GM23248 (cell line): ENCODE results near the gene ELFN1. TPM values are rescaled to one million over a fixed set of nuclear protein-coding genes. Genes with fewer than 3 reads are reported as not detected.

Source experiments
- DNase-seq: peaks from one replicate; pipeline ENCODE4 v3.0.0-alpha.2; 2015
- H2AFZ ChIP-seq: fragments of 200-600 bp; sonication (generic); 2 replicates; pipeline ENCODE4 v1.6.1; 2016; ENCODE audit warnings: antibody characterized with exemption
- H3F3A ChIP-seq: fragments of 200-600 bp; sonication (generic); 2 replicates; pipeline ENCODE4 v1.6.1; 2016; ENCODE audit warnings: mild to moderate bottlenecking, antibody characterized with exemption, mixed run types; ENCODE audit not compliant: insufficient read depth
- H3K27ac ChIP-seq: fragments of 200-600 bp; sonication (generic); 2 replicates; pipeline ENCODE4 v1.5.1; 2016; ENCODE audit warnings: mild to moderate bottlenecking
- H3K27me3 ChIP-seq: fragments of 200-600 bp; sonication (generic); replicated peaks from 2 replicates; pipeline ENCODE4 v1.6.1; 2016; ENCODE audit warnings: mild to moderate bottlenecking; ENCODE audit not compliant: insufficient read depth
- H3K36me3 ChIP-seq: fragments of 200-600 bp; sonication (generic); 2 replicates; pipeline ENCODE4 v1.6.1; 2016; ENCODE audit warnings: low read depth, mild to moderate bottlenecking
- H3K4me1 ChIP-seq: fragments of 200-600 bp; sonication (generic); 2 replicates; pipeline ENCODE4 v1.6.1; 2016; ENCODE audit warnings: mild to moderate bottlenecking; ENCODE audit not compliant: insufficient read depth
- H3K4me2 ChIP-seq: fragments of 200-600 bp; sonication (generic); one replicate; pipeline ENCODE4 v1.6.1; 2016; ENCODE audit warnings: mild to moderate bottlenecking; ENCODE audit not compliant: unreplicated experiment
- H3K4me3 ChIP-seq: fragments of 200-600 bp; sonication (generic); 2 replicates; pipeline ENCODE4 v1.5.1; 2016; ENCODE audit warnings: mild to moderate bottlenecking
- H3K79me2 ChIP-seq: fragments of 200-600 bp; sonication (generic); 2 replicates; pipeline ENCODE4 v1.6.1; 2016; ENCODE audit warnings: mild to moderate bottlenecking; ENCODE audit not compliant: insufficient read depth
- H3K9ac ChIP-seq: fragments of 200-600 bp; sonication (generic); 2 replicates; pipeline ENCODE4 v1.6.1; 2016; ENCODE audit warnings: mild to moderate bottlenecking
- H3K9me2 ChIP-seq: fragments of 200-600 bp; sonication (generic); 2 replicates; pipeline ENCODE4 v1.6.1; 2016; ENCODE audit warnings: mixed run types, mild to moderate bottlenecking, moderate library complexity; ENCODE audit not compliant: insufficient read depth
- H3K9me3 ChIP-seq: fragments of 200-600 bp; sonication (generic); one replicate; pipeline ENCODE4 v1.6.1; 2017; ENCODE audit warnings: low read depth
- H4K20me1 ChIP-seq: fragments of 200-600 bp; sonication (generic); 2 replicates; pipeline ENCODE4 v1.6.0; 2016; ENCODE audit not compliant: insufficient read depth
- EZH2 ChIP-seq: fragments of 200-600 bp; sonication (generic); IDR thresholded peaks from 2 replicates; pipeline ENCODE4 v1.6.1; 2018; ENCODE audit warnings: antibody characterized with exemption, mild to moderate bottlenecking; ENCODE audit not compliant: insufficient read depth, poor library complexity, severe bottlenecking
- EZH2phosphoT487 ChIP-seq: fragments of 200-600 bp; sonication (generic); IDR thresholded peaks from 2 replicates; pipeline ENCODE4 v1.6.1; 2018; ENCODE audit warnings: antibody characterized with exemption, moderate library complexity, mild to moderate bottlenecking, low read depth; ENCODE audit not compliant: insufficient read depth
- WGBS, 2 experiments: methylation state at CpG; one replicate each; pipeline ENCODE4 v1.1.6; 2015 to 2017; ENCODE audit warnings: low lambda C conversion rate in 2 of 2, low coverage in 1 of 2; ENCODE audit errors: missing lambda C conversion rate in 2 of 2; 5-methylcytosine and 5-hydroxymethylcytosine counted together
- in situ Hi-C: fragments of 300-500 bp; cut with MboI; formaldehyde crosslinking; loops from 2 replicates; pipeline ENCODE4 v1.15.0; 2020
- polyA plus RNA-seq: library from polyadenylated mRNA; unstranded; fragments of >200 nt; fragmentation: Nextera tagmentation; extraction: Ambion mirVana; gene quantifications from 2 replicates; pipeline ENCODE4 v1.2.1, GENCODE V29; 2016
- total RNA-seq: library from RNA; depleted of rRNA; stranded (reverse); fragments of >200 nt; shearing (Covaris generic); gene quantifications from 2 replicates; pipeline ENCODE4 v1.2.3, GENCODE V29; 2014

The ELFN1 gene
- total and polyA plus RNA-seq, 2 experiments from 2014 or later = 0.13 to 6.2 TPM

GRCh38 chr7:1714583-1715330, 44.7 kb downstream of the ELFN1 start:
- WGBS, 2 experiments = 76 to 80% methylated on average over 11 of the region's 11 CpGs
- H2AFZ ChIP-seq = no peak overlapping the region

GRCh38 chr7:1715331-1715625, 45.2 kb downstream of the ELFN1 start:
- TF ChIP-seq EZH2phosphoT487 (no peak), EZH2 (no peak)
- H2AFZ ChIP-seq = no peak overlapping the region
- no peaks in the 10 kb centered on the region for H3K9me3 ChIP-seq
- H3K4me3 ChIP-seq = no peak overlapping the region
- no peak overlapping the region for H3K4me2 ChIP-seq
- H3K4me1 ChIP-seq = no peaks in the 10 kb centered on the region
- no peak for DNase-seq
- no peak overlapping the region for H3K27ac ChIP-seq
- no peak overlapping the region for H3K9ac ChIP-seq
- H3K27me3 ChIP-seq = no peaks in the 10 kb centered on the region
- H3F3A ChIP-seq = no peaks in the 10 kb centered on the region
- 93 to 96% methylated on average over 5 of the region's 5 CpGs for WGBS, 2 experiments
- no peaks in the 10 kb centered on the region for H3K9me2 ChIP-seq
- H3K79me2 ChIP-seq = no peaks in the 10 kb centered on the region
- no peaks in the 10 kb centered on the region for H4K20me1 ChIP-seq
- H3K36me3 ChIP-seq = no peaks in the 10 kb centered on the region
- in situ Hi-C loops = no loop called here

More at GRCh38 chr7:1714583-1715330, 44.7 kb downstream of the ELFN1 start:
- H3K9me3 ChIP-seq = no peaks in the 10 kb centered on the region
- in situ Hi-C loops = no loop called here
- DNase-seq = no peak
- no peak overlapping the region for H3K9ac ChIP-seq
- no peak overlapping the region for H3K4me3 ChIP-seq
- TF ChIP-seq EZH2phosphoT487 = no peak
- no peak for TF ChIP-seq EZH2
- H3K4me2 ChIP-seq = no peak overlapping the region
- no peaks in the 10 kb centered on the region for H3F3A ChIP-seq
- H3K27me3 ChIP-seq = no peaks in the 10 kb centered on the region
- no peaks in the 10 kb centered on the region for H3K79me2 ChIP-seq
- no peaks in the 10 kb centered on the region for H3K4me1 ChIP-seq
- H3K27ac ChIP-seq = no peak overlapping the region
- H3K36me3 ChIP-seq = no peaks in the 10 kb centered on the region
- no peaks in the 10 kb centered on the region for H4K20me1 ChIP-seq
- H3K9me2 ChIP-seq = no peaks in the 10 kb centered on the region

- H3K27ac ChIP-seq = no peak overlapping the region
- no peak overlapping the region for H2AFZ ChIP-seq
- no peak overlapping the region for H3K4me2 ChIP-seq
- H3K9me3 ChIP-seq = no peaks in the 10 kb centered on the region
- 65 to 69% methylated on average over 6 of the region's 6 CpGs for WGBS, 2 experiments
- in situ Hi-C loops = no loop called here
- no peaks in the 10 kb centered on the region for H3K27me3 ChIP-seq
- no peaks in the 10 kb centered on the region for H3K79me2 ChIP-seq
- no peaks in the 10 kb centered on the region for H4K20me1 ChIP-seq
- no peaks in the 10 kb centered on the region for H3K9me2 ChIP-seq
- TF ChIP-seq EZH2 = no peak
- no peak for TF ChIP-seq EZH2phosphoT487
- H3F3A ChIP-seq = no peaks in the 10 kb centered on the region
- no peaks in the 10 kb centered on the region for H3K36me3 ChIP-seq
- no peaks in the 10 kb centered on the region for H3K4me1 ChIP-seq
- H3K4me3 ChIP-seq = no peak overlapping the region
- no peak overlapping the region for H3K9ac ChIP-seq
- DNase-seq = no peak
Measured at GRCh38 chr7:1715671-1716074, 45.6 kb downstream of the ELFN1 start.

GRCh38 chr7:1716263-1717094, 46.4 kb downstream of the ELFN1 start:
- H2AFZ ChIP-seq = no peak overlapping the region
- no peaks in the 10 kb centered on the region for H3F3A ChIP-seq
- WGBS, 2 experiments = 61 to 63% methylated on average over 20 of the region's 20 CpGs
- H3K4me2 ChIP-seq = no peak overlapping the region
- H3K79me2 ChIP-seq = no peaks in the 10 kb centered on the region
- H3K9me3 ChIP-seq = no peaks in the 10 kb centered on the region
- H3K9ac ChIP-seq = no peak overlapping the region
- DNase-seq = peak; percentile 35
- no peaks in the 10 kb centered on the region for H3K9me2 ChIP-seq
- TF ChIP-seq EZH2phosphoT487 (no peak), EZH2 (no peak)
- no peaks in the 10 kb centered on the region for H3K27me3 ChIP-seq
- no peak overlapping the region for H3K4me3 ChIP-seq
- in situ Hi-C loops = no loop called here
- H3K4me1 ChIP-seq = no peaks in the 10 kb centered on the region
- no peaks in the 10 kb centered on the region for H4K20me1 ChIP-seq
- H3K36me3 ChIP-seq = no peaks in the 10 kb centered on the region
- H3K27ac ChIP-seq = no peak overlapping the region
